GM19099 (cell line): Measurements from ENCODE around the gene PIGZ.

Experiments used
- POLR2A ChIP-seq: IDR thresholded peaks from 3 replicates; pipeline ENCODE4 v1.6.1; 2011; ENCODE audit warnings: low read depth; ENCODE audit not compliant: insufficient read length; ENCODE audit errors: extremely low read depth

Gene PIGZ

DNA sequence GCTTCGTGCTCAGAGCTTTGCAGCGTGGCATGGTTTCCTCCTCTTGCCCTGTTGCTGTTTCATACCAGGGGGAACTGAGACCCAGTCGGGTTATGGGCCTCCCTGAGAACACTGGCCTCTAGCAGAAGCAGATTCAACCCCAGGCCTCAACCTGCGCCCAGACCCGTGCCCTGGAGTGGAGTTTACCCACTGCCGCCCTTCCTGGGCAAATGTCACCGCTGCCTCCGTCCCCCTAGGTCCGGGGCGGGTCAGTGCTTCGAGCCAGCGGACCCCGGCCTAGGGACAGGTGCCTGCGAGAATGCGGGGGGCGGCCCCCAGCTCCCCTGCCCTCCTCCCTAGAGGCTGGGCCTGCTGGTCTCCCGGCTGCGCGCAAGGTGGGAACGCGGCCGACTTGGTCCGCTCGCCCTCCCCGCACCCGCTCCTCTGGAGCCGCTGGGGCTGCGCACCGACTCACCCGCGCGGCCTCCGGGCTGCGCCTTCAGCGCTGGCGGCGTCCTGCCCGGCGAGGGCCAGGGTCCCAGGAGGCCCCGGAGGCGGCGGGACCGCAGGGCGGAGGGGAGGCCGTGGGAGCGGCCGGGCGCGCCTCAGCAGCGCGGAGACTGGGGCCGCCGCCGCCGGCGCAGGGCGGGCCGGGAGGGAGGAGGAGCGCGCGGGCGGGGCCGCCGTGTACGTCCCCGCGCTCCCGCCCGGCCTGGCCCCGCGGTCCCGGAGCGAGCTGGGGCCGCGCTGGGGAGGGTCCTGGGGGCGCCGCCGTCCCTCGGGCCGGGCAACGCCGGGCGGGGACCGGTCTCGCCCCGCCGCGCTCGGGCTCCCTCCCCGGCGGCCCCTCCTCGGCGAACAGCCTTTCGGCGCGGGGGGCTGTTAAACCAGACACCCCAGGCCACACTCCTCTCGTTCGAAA, at the start of gene PIGZ:
PIGZ (minus strand) TSS at position 601 of the 901 bp plus-strand sequence. CDS start 16,802 bp downstream, outside the sequence.
- TF ChIP-seq POLR2A = peak; percentile 69

DNA sequence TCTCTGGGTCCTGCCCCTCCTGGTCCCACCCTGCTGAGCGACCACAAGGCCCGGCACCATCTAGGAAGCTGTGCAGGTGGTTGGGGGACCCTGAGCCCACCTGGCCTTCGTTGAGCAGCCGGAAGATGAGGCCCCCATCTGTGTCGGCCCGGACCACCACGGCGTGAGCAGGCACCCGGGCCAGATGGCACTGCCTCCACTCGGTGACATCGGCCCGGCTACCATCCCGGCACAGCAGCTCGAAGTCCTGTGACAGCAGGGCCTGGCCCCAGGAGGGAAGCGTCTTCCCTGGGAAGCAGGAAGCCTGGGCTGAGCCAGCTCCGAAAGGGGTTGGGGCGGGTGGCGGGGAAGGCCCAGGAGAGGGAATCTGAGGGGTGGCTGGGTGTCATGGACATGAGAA, 48.4 kb upstream of the PIGZ start:
- TF ChIP-seq POLR2A = no peak

DNA sequence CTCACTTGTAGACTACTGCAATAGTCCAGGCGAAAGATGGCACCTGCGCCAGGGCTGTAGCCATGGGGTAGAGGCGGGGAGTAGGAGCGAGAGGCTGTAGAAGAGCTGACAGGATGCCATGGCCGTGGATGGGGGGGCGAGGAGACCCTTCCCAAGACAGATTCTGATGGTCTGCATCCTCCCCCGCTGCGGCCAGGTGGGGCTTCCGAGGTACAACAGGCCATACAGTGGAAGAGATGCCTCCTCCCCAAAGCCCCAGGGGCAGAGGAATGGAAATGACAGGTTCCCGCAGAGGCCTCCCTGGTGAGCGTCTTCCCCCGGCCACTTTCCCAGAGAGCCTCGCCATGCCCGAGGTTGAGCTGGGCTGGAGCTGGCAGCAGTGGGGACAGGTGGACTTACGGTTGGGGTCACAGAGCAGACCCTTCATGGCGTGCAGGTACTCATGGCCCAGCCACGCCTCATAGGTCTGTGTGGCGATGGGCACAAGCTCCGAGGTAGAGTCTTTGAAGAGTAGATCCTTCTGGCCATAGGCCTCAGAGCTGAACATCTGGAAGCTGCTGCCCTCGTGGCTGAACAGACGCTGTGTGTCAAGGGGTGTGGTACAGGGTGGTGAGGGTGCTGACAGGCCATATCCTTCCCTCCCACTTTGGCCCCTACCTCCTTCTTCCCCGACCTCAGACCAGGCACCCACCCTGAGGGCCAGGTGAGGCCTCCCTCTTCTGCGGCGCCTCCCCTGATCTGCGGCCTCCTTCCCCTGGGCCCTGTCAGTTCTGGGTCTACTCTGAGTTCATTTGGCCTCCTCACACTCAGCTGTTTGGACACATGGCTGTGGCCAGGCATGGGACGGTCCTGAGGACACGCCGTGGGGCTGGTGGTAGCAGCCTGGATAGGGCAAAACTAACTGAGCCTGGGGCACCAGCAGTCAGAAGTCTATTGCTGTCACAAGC, 47.4 kb upstream of the PIGZ start:
- TF ChIP-seq POLR2A = no peak

DNA sequence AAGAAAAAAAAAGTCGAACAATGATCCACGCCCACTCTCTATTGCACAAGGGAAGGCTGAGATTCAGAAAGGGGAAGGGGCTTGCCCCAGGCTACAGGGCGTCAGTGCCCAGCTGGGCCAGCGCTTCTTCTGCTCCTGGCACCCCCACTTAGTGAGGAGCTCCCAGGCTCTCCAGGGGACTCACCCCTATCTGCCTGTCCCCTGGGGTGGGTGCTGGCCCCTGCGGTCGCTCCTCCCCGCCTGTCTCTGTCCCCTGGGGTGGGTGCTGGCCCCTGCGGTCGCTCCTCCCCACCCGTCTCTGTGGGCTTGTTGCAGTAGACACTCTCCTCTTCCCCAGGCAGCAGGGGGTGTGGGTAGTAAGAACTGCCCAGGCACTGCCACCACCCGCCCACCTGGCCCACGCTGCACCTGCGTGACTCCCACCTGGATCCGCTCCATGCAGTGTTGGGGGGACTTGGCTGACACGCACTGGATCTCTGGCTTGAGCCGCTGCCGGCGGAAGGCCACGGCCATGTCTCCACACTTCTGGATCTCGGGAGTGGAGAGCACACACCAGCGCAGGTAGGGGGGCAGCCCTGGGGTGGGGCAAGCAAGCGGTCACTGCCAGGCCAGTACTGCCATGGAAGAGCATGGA, 46.4 kb upstream of the PIGZ start:
- TF ChIP-seq POLR2A = no peak

DNA sequence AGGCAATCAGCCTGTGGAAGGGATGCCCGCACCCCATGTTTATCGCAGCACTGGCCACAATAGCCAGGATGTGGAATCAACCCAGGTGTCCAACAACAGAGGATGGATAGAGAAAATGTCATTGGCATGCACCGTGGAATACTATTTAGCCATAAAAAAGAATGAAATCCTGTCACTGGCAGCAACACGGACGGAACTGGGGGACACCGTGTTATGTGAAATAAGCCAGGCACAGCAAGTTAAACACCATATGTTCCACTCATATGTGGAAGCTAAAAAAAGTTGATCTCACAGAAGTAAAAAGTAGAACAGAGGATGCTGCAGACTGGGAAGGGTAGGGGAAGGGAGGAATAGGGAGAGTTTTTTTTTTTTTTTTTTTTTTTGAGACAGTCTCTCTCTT, 45.4 kb upstream of the PIGZ start:
- TF ChIP-seq POLR2A = no peak

GRCh38 chr3:197012540-197012883, 43.9 kb upstream of the PIGZ start:
- TF ChIP-seq POLR2A = no peak

DNA sequence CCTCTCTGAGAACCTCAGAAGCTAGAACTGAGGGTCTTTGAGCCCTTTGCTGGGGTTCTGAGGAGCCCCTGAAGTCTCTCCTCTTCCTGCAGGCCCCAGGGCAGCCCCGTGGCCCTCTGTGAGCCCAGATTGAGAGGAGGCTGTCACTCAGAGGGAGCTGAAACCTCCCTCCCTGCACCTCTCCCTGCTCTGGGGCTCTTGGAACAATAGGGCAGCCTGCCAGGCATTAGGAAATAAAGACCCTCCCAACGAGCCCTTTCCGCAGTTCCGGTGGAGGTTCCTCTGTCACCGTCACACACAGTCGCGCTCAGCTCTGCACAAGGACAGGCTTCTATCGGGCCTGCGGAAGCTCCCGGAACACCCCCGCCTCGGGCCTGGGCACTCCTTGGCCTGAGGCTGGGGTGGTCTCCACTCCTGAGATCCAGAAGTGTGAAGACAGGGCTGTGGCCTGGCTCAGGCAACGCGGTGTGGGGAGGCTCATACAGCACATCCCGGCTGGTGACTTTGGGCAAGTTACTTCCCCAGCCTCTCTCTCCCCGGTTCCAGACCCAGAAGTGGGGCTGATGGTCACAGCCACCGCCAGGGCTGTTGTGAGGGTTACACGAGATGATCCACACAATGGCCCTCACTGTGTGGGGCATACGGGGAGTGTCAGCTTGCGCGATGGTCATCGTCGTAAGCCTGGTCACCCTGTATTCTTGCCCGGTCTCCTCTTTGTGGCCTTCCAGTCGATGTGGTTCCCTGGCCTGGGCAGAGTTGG, 43.3 kb upstream of the PIGZ start:
- no peak for TF ChIP-seq POLR2A

DNA sequence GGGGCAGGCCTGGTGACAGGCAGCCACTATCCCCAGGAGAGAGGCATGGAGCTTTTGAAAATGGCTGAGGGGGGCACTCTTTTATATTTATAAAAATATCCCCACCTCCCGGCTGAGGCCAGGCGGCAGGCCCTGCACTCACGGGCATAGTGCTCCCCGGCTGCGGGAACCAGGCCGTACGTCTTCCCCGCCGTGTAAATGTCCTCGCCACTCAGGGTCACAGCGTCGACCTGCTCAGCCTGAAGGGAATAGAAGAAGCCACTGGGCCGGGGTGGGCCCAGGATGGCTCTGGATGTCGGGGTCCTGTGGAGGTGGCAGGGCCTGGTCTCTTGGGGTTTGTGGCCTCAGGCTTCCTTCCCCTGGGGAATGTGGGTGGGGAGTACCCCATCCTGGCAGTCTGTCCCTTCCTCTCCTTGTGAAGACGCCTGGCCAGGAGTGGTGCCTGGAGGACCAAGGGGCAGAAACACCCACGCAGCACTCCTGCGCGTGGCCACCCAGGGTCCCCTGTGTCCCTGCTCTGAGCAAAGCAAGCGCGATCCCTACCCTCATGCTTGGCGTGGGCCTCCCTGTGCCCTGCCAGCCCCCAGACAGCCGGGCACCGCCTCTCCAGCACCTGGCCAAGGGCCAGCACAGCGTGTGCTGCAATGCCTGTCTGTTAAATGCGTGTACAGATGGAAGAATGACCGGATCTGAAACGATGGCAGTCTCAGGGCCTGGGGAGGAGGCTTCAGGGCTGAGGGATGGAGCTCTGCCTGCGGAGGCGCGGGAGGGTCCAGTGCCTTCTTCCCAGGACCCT, 42.1 kb upstream of the PIGZ start:
- no peak for TF ChIP-seq POLR2A

DNA sequence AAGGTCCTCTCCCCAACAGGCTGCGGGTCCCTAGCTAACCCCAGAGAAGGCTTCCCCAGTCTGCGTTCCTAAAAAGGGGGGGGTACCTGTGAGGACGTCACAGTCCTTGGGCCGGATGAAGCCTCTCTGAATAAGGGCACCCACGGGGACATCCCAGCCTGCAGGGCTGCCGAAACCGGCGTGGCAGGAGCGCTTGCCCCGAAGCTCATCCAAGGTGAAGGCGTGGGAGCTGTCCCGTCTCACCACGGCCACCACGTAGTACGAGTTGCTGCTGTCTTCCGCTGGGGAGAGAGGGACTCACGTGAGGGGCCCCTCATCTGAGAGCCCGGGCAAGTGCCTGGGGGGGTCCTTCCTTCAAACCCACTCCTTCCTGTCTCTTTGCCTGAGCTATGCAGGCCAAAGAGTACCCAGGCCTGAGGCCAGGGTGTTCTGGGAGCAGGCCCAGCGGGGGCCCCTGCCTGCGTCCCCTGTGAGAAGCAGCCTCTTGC, 40.9 kb upstream of the PIGZ start:
- TF ChIP-seq POLR2A = no peak

DNA sequence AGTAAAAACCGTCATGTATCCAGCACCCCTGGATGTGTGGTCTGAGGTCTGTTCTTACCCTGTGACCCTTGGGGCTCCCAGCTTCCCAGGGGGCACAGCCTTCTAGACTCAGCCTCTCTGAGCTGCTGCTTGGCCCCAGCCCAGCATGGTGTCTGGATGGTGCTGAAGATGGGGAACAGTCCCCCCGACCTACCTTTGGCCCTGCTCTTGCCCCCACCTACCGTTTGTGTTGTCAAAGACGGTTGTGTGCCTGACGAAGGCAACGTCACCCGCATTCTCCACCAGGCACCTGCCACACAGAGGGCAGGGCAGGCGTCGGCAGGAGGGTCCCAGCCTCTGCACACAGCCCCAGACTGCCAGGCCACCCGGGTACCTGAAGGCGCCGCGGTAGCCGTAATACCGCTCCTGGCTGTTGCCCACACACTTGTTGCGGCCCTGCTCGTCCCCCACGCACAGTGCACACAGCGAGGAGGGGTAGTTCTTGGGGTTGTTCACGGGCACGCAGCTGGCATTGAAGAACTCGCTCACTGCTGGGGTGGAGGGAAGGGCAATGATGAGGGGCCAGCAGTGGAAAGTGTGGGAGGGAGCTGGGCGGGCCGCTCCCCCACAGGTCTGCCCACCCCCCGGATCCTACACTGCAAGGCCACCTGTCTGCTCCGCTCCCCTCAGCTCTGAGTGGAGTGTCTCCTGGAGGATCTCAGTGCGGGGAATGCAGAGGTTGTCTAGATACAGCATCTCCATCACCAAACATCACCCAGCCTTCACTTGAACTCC, 40.0 kb upstream of the PIGZ start:
- TF ChIP-seq POLR2A = no peak

GRCh38 chr3:197007953-197008352, 39.3 kb upstream of the PIGZ start:
- TF ChIP-seq POLR2A = no peak

DNA sequence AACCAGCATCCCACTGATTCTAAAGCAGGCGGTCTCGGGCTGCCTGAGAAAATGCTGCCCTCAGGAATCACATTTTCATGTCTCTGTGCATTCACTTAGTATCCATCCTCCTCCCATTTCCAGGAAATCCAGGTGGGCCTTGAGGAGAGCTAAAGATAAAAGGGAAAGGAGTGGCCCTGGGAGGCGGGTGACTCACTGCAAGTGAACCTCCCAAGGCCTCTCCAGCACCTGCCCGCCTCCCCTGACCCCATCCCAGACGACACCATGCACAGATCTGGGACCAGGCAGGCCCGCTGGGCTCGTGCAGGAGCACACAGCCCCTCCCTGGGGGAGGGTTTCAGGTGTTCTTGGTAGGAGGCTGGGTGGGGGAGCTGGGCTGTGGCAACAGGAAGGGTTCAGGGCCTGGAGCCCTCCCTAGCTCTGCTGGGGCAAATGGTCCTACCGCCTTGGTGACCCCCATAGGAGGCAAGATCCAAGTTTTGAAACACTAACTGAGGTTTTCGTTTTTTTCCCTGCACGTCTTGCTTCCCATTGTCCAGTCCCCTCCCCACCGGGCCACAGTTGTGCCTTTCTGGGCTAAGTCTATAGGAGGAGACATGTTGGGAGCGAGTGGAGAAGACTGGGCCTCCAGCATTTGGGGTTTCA, 38.8 kb upstream of the PIGZ start:
- TF ChIP-seq POLR2A = no peak
